ENCODE measurements around the gene NSF. TPM values are rescaled to one million over a fixed set of nuclear protein-coding genes. Genes with fewer than 3 reads are reported as not detected.
"Not testable (repeated sequence)": the region's sequence is repeated elsewhere in the genome, so short reads cannot be mapped to it uniquely, and the experiment has no call there.

Gene NSF
- total and polyA plus RNA-seq, 12 donors = 7.5 to 101 (median 44.8) TPM

GRCh38 chr17:46699014-46699413 lies 108.5 kb downstream of the NSF start:
- WGBS, 4 donors = no CpG with 5 or more reads among the region's 2 CpGs
- H3K27me3 ChIP-seq; H3K4me1 ChIP-seq (replicated peaks in 1 of 2); H3K36me3 ChIP-seq (replicated peaks in 1 of 2); H3K27ac ChIP-seq; H3K9me3 ChIP-seq (replicated peaks in 1 of 3); H3K4me3 ChIP-seq; intact Hi-C loops (cut with DNase I); DNase-seq: not testable (repeated sequence)

GRCh38 chr17:46717999-46718398 lies 127.5 kb downstream of the NSF start:
- Histone ChIP-seq H3K27ac (no peak overlapping the region), H3K9me3 (replicated peaks in 1 of 3) (no peaks in the 10 kb centered on the region), H3K4me3 (no peak overlapping the region), H3K4me1 (replicated peaks in 1 of 2) (no peaks in the 10 kb centered on the region), H3K27me3 (no peaks in the 10 kb centered on the region), H3K36me3 (replicated peaks in 1 of 2) (peaks cover 0 to 5% of the 10 kb centered on the region in 2 donors)
- intact Hi-C loops (cut with DNase I) = no loop called here
- 91 to 96% (median 95%) methylated on average over 4 of the region's 4 CpGs for WGBS, 4 donors
- DNase-seq = no peak
- no peak for TF ChIP-seq POLR2A (IDR thresholded peaks at IDR 0.05)
- no peak for TF ChIP-seq CTCF (IDR thresholded peaks at IDR 0.05)

- 74 to 88% (median 85%) methylated on average over 3 of the region's 3 CpGs for WGBS, 4 donors
- H3K27ac ChIP-seq = no peak overlapping the region
- H3K27me3 ChIP-seq = no peaks in the 10 kb centered on the region
- H3K9me3 ChIP-seq (replicated peaks in 1 of 3) = no peaks in the 10 kb centered on the region
- intact Hi-C loops (cut with DNase I) = no loop called here
- TF ChIP-seq POLR2A (IDR thresholded peaks at IDR 0.05) (no peak), CTCF (IDR thresholded peaks at IDR 0.05) (no peak)
- H3K4me1 ChIP-seq (replicated peaks in 1 of 2) = no peaks in the 10 kb centered on the region
- peaks cover 0 to 5% of the 10 kb centered on the region in 2 donors for H3K36me3 ChIP-seq (replicated peaks in 1 of 2)
- DNase-seq = no peak
- H3K4me3 ChIP-seq = no peak overlapping the region
Measured at GRCh38 chr17:46719891-46720290, 129.4 kb downstream of the NSF start.

DNA sequence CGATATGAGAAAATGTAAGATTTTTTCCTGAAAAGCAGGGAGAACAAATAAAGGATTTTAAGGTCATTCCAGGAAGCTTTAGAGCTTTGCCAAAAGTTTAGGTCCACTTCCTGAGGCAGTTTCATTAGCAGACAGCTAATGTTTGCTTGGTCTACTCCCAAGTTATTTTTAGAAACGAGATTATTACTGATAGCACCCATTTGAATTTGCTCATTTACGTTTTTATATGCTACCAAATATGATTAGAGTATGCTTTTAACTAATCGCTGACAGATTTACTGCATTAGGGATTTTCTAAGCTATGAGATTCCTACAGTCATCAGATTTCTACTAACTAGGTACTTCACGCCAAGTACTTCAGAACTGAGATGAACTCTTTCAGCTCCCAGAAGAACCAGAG lies 129.9 kb downstream of the NSF start:
- no peak for TF ChIP-seq CTCF (IDR thresholded peaks at IDR 0.05)
- TF ChIP-seq POLR2A (IDR thresholded peaks at IDR 0.05) = no peak
- Histone ChIP-seq H3K27ac (no peak overlapping the region), H3K4me3 (no peak overlapping the region), H3K27me3 (no peaks in the 10 kb centered on the region), H3K4me1 (replicated peaks in 1 of 2) (no peaks in the 10 kb centered on the region), H3K36me3 (replicated peaks in 1 of 2) (peaks cover 0 to 5% of the 10 kb centered on the region in 2 donors), H3K9me3 (replicated peaks in 1 of 3) (no peaks in the 10 kb centered on the region)
- no peak for DNase-seq
- WGBS, 4 donors = 60 to 67% (median 65%) methylated on average over 5 of the region's 5 CpGs
- intact Hi-C loops (cut with DNase I) = no loop called here

DNA sequence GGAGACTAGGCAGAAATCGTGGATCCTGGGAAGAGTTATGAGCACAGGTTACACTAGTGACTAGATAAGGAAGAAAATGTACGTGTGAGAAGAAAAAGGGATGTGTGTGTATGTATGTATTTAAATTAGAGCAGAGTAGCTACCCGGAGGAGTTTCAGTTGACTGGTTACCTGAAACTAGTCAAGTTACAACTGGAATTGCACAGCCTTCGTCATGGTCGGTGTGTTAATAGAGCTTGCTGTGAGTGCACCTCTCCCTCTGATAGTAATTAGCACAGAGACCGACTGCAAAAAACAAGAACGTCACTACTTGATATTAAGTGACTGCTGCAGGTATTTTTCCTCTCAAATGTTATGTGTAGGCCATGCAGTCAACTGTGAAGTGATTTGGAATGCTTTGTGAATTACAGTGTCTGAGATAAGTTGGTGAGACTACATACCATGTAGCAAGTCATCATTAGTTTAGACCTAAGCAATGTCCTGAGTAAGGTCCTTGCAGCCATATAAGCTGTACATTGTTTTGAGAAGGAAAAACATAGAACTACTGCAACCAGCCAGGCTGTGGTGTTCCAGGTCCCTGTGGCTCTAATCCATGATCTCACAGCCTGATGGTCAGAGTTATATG lies 132.3 kb downstream of the NSF start:
- Histone ChIP-seq H3K27ac (no peak overlapping the region), H3K4me1 (replicated peaks in 1 of 2) (no peaks in the 10 kb centered on the region), H3K9me3 (replicated peaks in 1 of 3) (no peaks in the 10 kb centered on the region), H3K36me3 (replicated peaks in 1 of 2) (no peaks in the 10 kb centered on the region), H3K4me3 (no peak overlapping the region), H3K27me3 (no peaks in the 10 kb centered on the region)
- intact Hi-C loops (cut with DNase I) = no loop called here
- WGBS, 4 donors = 66 to 80% (median 68%) methylated on average over 7 of the region's 7 CpGs
- no peak for DNase-seq
- TF ChIP-seq POLR2A (IDR thresholded peaks at IDR 0.05) (no peak), CTCF (IDR thresholded peaks at IDR 0.05) (no peak)

Data from adrenal gland (tissue), 12 donors.